Esophagus squamous epithelium (tissue), 5 donors: ENCODE data around the gene MEN1. TPM values are rescaled to one million over a fixed set of nuclear protein-coding genes. Genes with fewer than 3 reads are reported as not detected.

Experiments used
- DNase-seq: peaks from one replicate; lab custom pipeline; 2025; lab: John Stamatoyannopoulos, UW
- H3K27ac ChIP-seq, 4 donors: fragments of 200-600 bp; sonication (generic); one replicate each; pipeline ENCODE4 v1.5.1; 2016 to 2019; ENCODE audit warnings: mild to moderate bottlenecking in 1 of 4
- H3K27me3 ChIP-seq, 4 donors: fragments of 200-600 bp; sonication (generic); 1 replicate in 3 of 4; 2 replicates in 1 of 4; pipeline versions ENCODE4 v1.5.1 to v1.6.0; 2017 to 2021; ENCODE audit warnings: antibody characterized with exemption in 1 of 4
- H3K36me3 ChIP-seq, 3 donors: fragments of 200-600 bp; sonication (generic); one replicate each; pipeline ENCODE4 v1.5.1; 2016 to 2019
- H3K4me1 ChIP-seq, 3 donors: fragments of 200-600 bp; sonication (generic); one replicate each; pipeline ENCODE4 v1.5.1; 2017 to 2019
- H3K4me3 ChIP-seq, 4 donors: fragments of 200-600 bp; sonication (generic); 1 replicate in 3 of 4; 2 replicates in 1 of 4; pipeline ENCODE4 v1.5.1; 2016 to 2019; ENCODE audit warnings: mild to moderate bottlenecking in 2 of 4, moderate library complexity in 1 of 4
- H3K9me3 ChIP-seq, 3 donors: fragments of 200-600 bp; sonication (generic); one replicate each; pipeline ENCODE4 v1.5.1; 2016 to 2019
- CTCF ChIP-seq, 6 experiments: fragments of 450-650 bp in 4 of 6; fragments of 200-600 bp in 2 of 6; sonication (generic) in 2 of 6; IDR thresholded peaks; one replicate each; pipeline ENCODE4 v1.5.1; 2016 to 2019; ENCODE audit warnings: antibody characterized with exemption in 6 of 6, mild to moderate bottlenecking in 4 of 6, moderate library complexity in 4 of 6
- POLR2A ChIP-seq, 4 donors: fragments of 450-650 bp; IDR thresholded peaks; one replicate each; pipeline ENCODE4 v1.6.1; 2017; ENCODE audit warnings: antibody characterized with exemption in 4 of 4, mild to moderate bottlenecking in 4 of 4, moderate library complexity in 3 of 4
- WGBS, 2 donors: methylation state at CpG; one replicate each; pipeline ENCODE4 v1.1.5; 2018; 5-methylcytosine and 5-hydroxymethylcytosine counted together
- intact Hi-C: fragments of 100-400 bp; cut with DNase I; formaldehyde crosslinking; loops from one replicate; pipeline ENCODE4 v1.15.0; 2022
- total RNA-seq, 4 donors: library from RNA; depleted of rRNA; stranded (reverse); fragments of >200 nt; gene quantifications; one replicate each; pipeline ENCODE4 v1.1.0, GENCODE V29; 2016
- donor health status: DM: yes; HTN: yes; CAD: no.

Gene MEN1
- total RNA-seq, 4 donors from 2014 or later, result 14.9 to 23.3 (median 17.0) TPM

GRCh38 chr11:64770120-64770519 is 40.2 kb downstream of the MEN1 start:
- TF ChIP-seq POLR2A (IDR thresholded peaks at IDR 0.05) (no peak), CTCF (IDR thresholded peaks at IDR 0.05) (no peak)
- Histone ChIP-seq H3K27ac (no peak overlapping the region), H3K4me1 (peaks cover 3 to 82% (median 11%) of the 10 kb centered on the region in 3 donors), H3K4me3 (no peak overlapping the region), H3K9me3 (no peaks in the 10 kb centered on the region), H3K36me3 (peaks cover 78 to 100% (median 80%) of the 10 kb centered on the region in 3 donors), H3K27me3 (no peaks in the 10 kb centered on the region)
- intact Hi-C loops, result no loop called here
- 89 to 94% methylated on average over 12 of the region's 12 CpGs for WGBS, 2 donors
- no peak for DNase-seq

DNA sequence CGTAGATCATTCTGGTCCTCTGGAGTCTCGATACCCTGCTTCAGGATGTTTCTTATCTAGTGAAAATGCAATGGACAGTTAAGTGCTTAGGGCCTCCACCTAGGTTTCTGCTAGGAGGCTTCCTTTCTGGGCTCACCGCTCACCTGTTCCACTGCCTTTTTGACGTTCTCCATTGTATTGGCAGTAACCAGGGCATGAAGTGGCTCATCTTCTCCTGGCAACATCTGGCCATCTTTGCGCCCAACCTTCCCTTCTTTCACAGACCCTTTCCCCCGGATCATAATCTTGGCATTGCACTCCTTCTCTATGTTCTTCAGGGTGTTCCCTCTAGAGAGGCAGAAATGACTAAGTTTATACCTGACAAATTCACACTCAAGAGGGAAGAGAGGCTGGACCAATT is 41.1 kb downstream of the MEN1 start:
- H3K4me3 ChIP-seq, result no peak overlapping the region
- no peak overlapping the region for H3K27ac ChIP-seq
- peaks cover under 1 to 82% (median 18%) of the 10 kb centered on the region in 3 donors for H3K4me1 ChIP-seq
- no peaks in the 10 kb centered on the region for H3K27me3 ChIP-seq
- WGBS, 2 donors, result 81 to 83% methylated on average over 6 of the region's 6 CpGs
- no peaks in the 10 kb centered on the region for H3K9me3 ChIP-seq
- intact Hi-C loops, result no loop called here
- no peak for TF ChIP-seq CTCF (IDR thresholded peaks at IDR 0.05)
- no peak for TF ChIP-seq POLR2A (IDR thresholded peaks at IDR 0.05)
- peaks cover 78 to 100% (median 80%) of the 10 kb centered on the region in 3 donors for H3K36me3 ChIP-seq
- no peak for DNase-seq

- Histone ChIP-seq H3K9me3 (no peaks in the 10 kb centered on the region), H3K27ac (peak overlapping the region in 3 of 4 donors; percentile 2 to 72 (median 66)), H3K27me3 (no peaks in the 10 kb centered on the region), H3K36me3 (peaks cover 84 to 100% (median 85%) of the 10 kb centered on the region in 3 donors), H3K4me3 (no peak overlapping the region), H3K4me1 (peaks cover 11 to 82% (median 27%) of the 10 kb centered on the region in 3 donors)
- WGBS, 2 donors, result 82 to 84% methylated on average over 6 of the region's 6 CpGs
- intact Hi-C loops, result no loop called here
- TF ChIP-seq CTCF (IDR thresholded peaks at IDR 0.05), result no peak
- TF ChIP-seq POLR2A (IDR thresholded peaks at IDR 0.05), result no peak
- DNase-seq, result no peak
These were observed 42.1 kb downstream of the MEN1 start for GRCh38 chr11:64768300-64768694.

GRCh38 chr11:64767344-64768299 is 42.7 kb downstream of the MEN1 start:
- TF ChIP-seq POLR2A (IDR thresholded peaks at IDR 0.05), result no peak
- peak; percentile 64 to 84 (median 74) for TF ChIP-seq CTCF (IDR thresholded peaks at IDR 0.05)
- Histone ChIP-seq H3K36me3 (peaks cover 78 to 100% (median 83%) of the 10 kb centered on the region in 3 donors), H3K27me3 (no peaks in the 10 kb centered on the region), H3K4me3 (no peak overlapping the region), H3K4me1 (peaks cover 17 to 82% (median 30%) of the 10 kb centered on the region in 3 donors), H3K27ac (peak overlapping the region; percentile 2 to 72 (median 52)), H3K9me3 (no peaks in the 10 kb centered on the region)
- intact Hi-C loops, result no loop called here
- WGBS, 2 donors, result 47 to 60% methylated on average over 2 to 7 of the region's 19 CpGs
- no peak for DNase-seq

DNA sequence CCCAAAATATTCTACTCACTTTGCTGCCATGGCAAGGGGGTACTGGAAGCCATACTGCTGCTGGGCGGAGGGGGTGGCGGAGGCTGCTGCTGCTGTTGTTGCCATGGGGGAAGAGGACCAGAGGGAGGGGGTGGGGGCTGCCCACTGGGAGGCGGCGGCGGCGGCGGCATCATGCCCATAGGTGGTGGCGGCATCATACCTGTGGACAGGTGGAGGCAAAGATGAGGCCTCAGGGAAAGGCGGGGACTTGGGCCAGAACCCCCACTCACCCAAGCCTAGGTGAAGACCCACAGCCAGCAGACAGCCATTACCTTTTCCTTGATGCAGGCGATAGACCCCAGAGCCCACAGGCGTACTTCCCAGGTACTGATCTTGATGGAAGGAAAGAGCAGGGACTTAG is 43.5 kb downstream of the MEN1 start:
- no peak for DNase-seq
- TF ChIP-seq POLR2A (IDR thresholded peaks at IDR 0.05) (no peak), CTCF (IDR thresholded peaks at IDR 0.05) (no peak)
- Histone ChIP-seq H3K4me3 (no peak overlapping the region), H3K9me3 (no peaks in the 10 kb centered on the region), H3K27me3 (no peaks in the 10 kb centered on the region), H3K4me1 (peaks cover 19 to 82% (median 35%) of the 10 kb centered on the region in 3 donors), H3K36me3 (peaks cover 73 to 99% (median 82%) of the 10 kb centered on the region in 3 donors), H3K27ac (peak overlapping the region in 3 of 4 donors; percentile 2 to 72 (median 66))
- intact Hi-C loops, result no loop called here
- 74 to 93% methylated on average over 3 to 6 of the region's 11 CpGs for WGBS, 2 donors
